ENCODE measurements around the gene ANKHD1. TPM values are rescaled to one million over a fixed set of nuclear protein-coding genes. Genes with fewer than 3 reads are reported as not detected.

ANKHD1 gene
- total and polyA plus RNA-seq, 4 donors, result 65.6 to 119 (median 76.3) TPM

Small RNA genes within 50 kb of the gene (small RNA-seq; reads per million reads assigned to genes)
- gene RF00279 (ENCODE audit: low replicate concordance), result not detected
- not detected for gene RF00443 (ENCODE audit: low replicate concordance)
- not detected for gene RNU4-14P (ENCODE audit: low replicate concordance)

Other genes starting within 250 kb of the ANKHD1 start
- 10 to 100 TPM; 12.7 to 42.0 TPM for gene CYSTM1, start 226.6 kb upstream of the ANKHD1 start, total RNA-seq
- gene CYSTM1, start 226.6 kb upstream of the ANKHD1 start, polyA plus RNA-seq (ENCODE audit: insufficient read length in 2 of 2), result 10 to 100 TPM; 25.2 to 27.2 TPM
- gene PFDN1, start 98.7 kb upstream of the ANKHD1 start, total RNA-seq, result 10 to 100 TPM; 57.0 to 68.3 TPM
- gene PFDN1, start 98.7 kb upstream of the ANKHD1 start, polyA plus RNA-seq (ENCODE audit: insufficient read length in 2 of 2), result 100 to 1,000 TPM; 123 to 127 TPM
- 10 to 100 TPM; 12.3 to 30.0 TPM for gene HBEGF, start 55.2 kb upstream of the ANKHD1 start, total RNA-seq
- 10 to 100 TPM; 21.2 to 21.9 TPM for gene HBEGF, start 55.2 kb upstream of the ANKHD1 start, polyA plus RNA-seq (ENCODE audit: insufficient read length in 2 of 2)
- gene SLC4A9, start 41.6 kb upstream of the ANKHD1 start, total RNA-seq, result under 1 TPM; 0.30 to 0.39 TPM
- 1 to 10 TPM in 1 of 2 donors, under 1 TPM in 1; 0.29 to 1.9 TPM for gene SLC4A9, start 41.6 kb upstream of the ANKHD1 start, polyA plus RNA-seq (ENCODE audit: insufficient read length in 2 of 2)
- 1 to 10 TPM in 1 of 2 donors, under 1 TPM in 1; 0.40 to 4.5 TPM for gene EIF4EBP3, start 145.8 kb downstream of the ANKHD1 start, total RNA-seq
- gene EIF4EBP3, start 145.8 kb downstream of the ANKHD1 start, polyA plus RNA-seq (ENCODE audit: insufficient read length in 2 of 2), result 1 to 10 TPM; 3.2 to 6.9 TPM
- gene SRA1, start 155.6 kb downstream of the ANKHD1 start, total RNA-seq, result 10 to 100 TPM; 23.3 to 36.1 TPM
- gene SRA1, start 155.6 kb downstream of the ANKHD1 start, polyA plus RNA-seq (ENCODE audit: insufficient read length in 2 of 2), result 10 to 100 TPM; 44.3 to 53.3 TPM
- 10 to 100 TPM; 32.3 to 34.6 TPM for gene APBB3, start 162.8 kb downstream of the ANKHD1 start, total RNA-seq
- 10 to 100 TPM; 52.6 to 90.1 TPM for gene APBB3, start 162.8 kb downstream of the ANKHD1 start, polyA plus RNA-seq (ENCODE audit: insufficient read length in 2 of 2)
- gene SLC35A4, start 163.0 kb downstream of the ANKHD1 start, total RNA-seq, result 10 to 100 TPM; 10.0 to 14.4 TPM
- 10 to 100 TPM; 64.1 to 69.0 TPM for gene SLC35A4, start 163.0 kb downstream of the ANKHD1 start, polyA plus RNA-seq (ENCODE audit: insufficient read length in 2 of 2)
- gene CD14, start 231.3 kb downstream of the ANKHD1 start, total RNA-seq, result 10 to 100 TPM; 38.3 to 42.4 TPM
- gene CD14, start 231.3 kb downstream of the ANKHD1 start, polyA plus RNA-seq (ENCODE audit: insufficient read length in 2 of 2), result 10 to 100 TPM in 1 of 2 donors, 1 to 10 TPM in 1; 7.9 to 11.3 TPM
- 1 to 10 TPM; 6.7 to 9.3 TPM for gene TMCO6, start 237.6 kb downstream of the ANKHD1 start, total RNA-seq
- 10 to 100 TPM; 11.6 to 16.2 TPM for gene TMCO6, start 237.6 kb downstream of the ANKHD1 start, polyA plus RNA-seq (ENCODE audit: insufficient read length in 2 of 2)
- gene NDUFA2, start 245.8 kb downstream of the ANKHD1 start, total RNA-seq, result 10 to 100 TPM; 43.1 to 86.1 TPM
- 10 to 100 TPM; 95.1 to 96.2 TPM for gene NDUFA2, start 245.8 kb downstream of the ANKHD1 start, polyA plus RNA-seq (ENCODE audit: insufficient read length in 2 of 2)
- 100 to 1,000 TPM in 1 of 2 donors, 10 to 100 TPM in 1; 62.7 to 119 TPM for gene IK, start 246.0 kb downstream of the ANKHD1 start, total RNA-seq
- gene IK, start 246.0 kb downstream of the ANKHD1 start, polyA plus RNA-seq (ENCODE audit: insufficient read length in 2 of 2), result 100 to 1,000 TPM; 141 to 149 TPM